CD14-positive monocyte (primary cell): Measurements from ENCODE around the gene SLC12A7. TPM values are rescaled to one million over a fixed set of nuclear protein-coding genes. Genes with fewer than 3 reads are reported as not detected.

Experiments used
- DNase-seq, 3 donors: peaks; one replicate each; pipeline ENCODE4 v3.0.0-alpha.2; 2011 to 2022
- H2AFZ ChIP-seq: 2 replicates; pipeline ENCODE4 v1.6.0; 2012; ENCODE audit warnings: mild to moderate bottlenecking, low read depth, low read length, inconsistent platforms; ENCODE audit not compliant: insufficient read depth, poor library complexity, severe bottlenecking
- H3K27ac ChIP-seq, 2 donors: 1 replicate in 1 of 2; 2 replicates in 1 of 2; pipeline ENCODE4 v1.5.1; 2012 to 2013; ENCODE audit warnings: low read length in 2 of 2, control low read depth in 1 of 2, inconsistent platforms in 1 of 2, low read depth in 1 of 2, mild to moderate bottlenecking in 1 of 2
- H3K27me3 ChIP-seq, 2 donors: one replicate each; pipeline versions ENCODE4 v1.6.0 to v1.6.1; 2011 to 2013; ENCODE audit warnings: low read length in 2 of 2; ENCODE audit not compliant: control insufficient read depth in 2 of 2, insufficient read depth in 2 of 2
- H3K36me3 ChIP-seq, 2 donors: replicated peaks in 1 of 2; 1 replicate in 1 of 2; 2 replicates in 1 of 2; pipeline versions ENCODE4 v1.5.1 to v1.6.1; 2012 to 2013; ENCODE audit warnings: low read length in 2 of 2, control low read depth in 1 of 2, inconsistent platforms in 1 of 2, mild to moderate bottlenecking in 1 of 2; ENCODE audit not compliant: insufficient read depth in 2 of 2, control insufficient read depth in 1 of 2
- H3K4me1 ChIP-seq, 2 donors: 1 replicate in 1 of 2; 2 replicates in 1 of 2; pipeline versions ENCODE4 v1.5.1 to v1.6.1; 2012 to 2013; ENCODE audit warnings: low read length in 2 of 2, control low read depth in 1 of 2, inconsistent platforms in 1 of 2, mild to moderate bottlenecking in 1 of 2, moderate library complexity in 1 of 2; ENCODE audit not compliant: insufficient read depth in 2 of 2, control insufficient read depth in 1 of 2
- H3K4me2 ChIP-seq: replicated peaks from 2 replicates; pipeline ENCODE3; 2012; ENCODE audit warnings: low read length, moderate library complexity, mild to moderate bottlenecking; ENCODE audit not compliant: poor library complexity, severe bottlenecking; ENCODE audit errors: extremely low read depth
- H3K4me3 ChIP-seq, 3 experiments: fragments of 200-600 bp in 1 of 3; sonication (generic) in 1 of 3; replicated peaks in 1 of 3; 1 replicate in 2 of 3; 2 replicates in 1 of 3; pipeline ENCODE4 v1.5.1; 2011 to 2013; ENCODE audit warnings: low read length in 3 of 3, mild to moderate bottlenecking in 3 of 3, control low read depth in 2 of 3, low read depth in 2 of 3, inconsistent platforms in 1 of 3, moderate library complexity in 1 of 3
- H3K79me2 ChIP-seq: 2 replicates; pipeline ENCODE4 v1.6.0; 2012; ENCODE audit warnings: mild to moderate bottlenecking, control low read depth, inconsistent platforms, low read length, moderate library complexity; ENCODE audit not compliant: insufficient read depth
- H3K9ac ChIP-seq: 2 replicates; pipeline ENCODE4 v1.6.0; 2017; ENCODE audit warnings: low read length, mild to moderate bottlenecking; ENCODE audit not compliant: insufficient read depth, poor library complexity, severe bottlenecking
- H3K9me3 ChIP-seq, 2 donors: replicated peaks in 1 of 2; 1 replicate in 1 of 2; 2 replicates in 1 of 2; pipeline versions ENCODE4 v1.5.1 to v1.6.1; 2012 to 2013; ENCODE audit warnings: low read length in 2 of 2, control low read depth in 1 of 2; ENCODE audit not compliant: control insufficient read depth in 1 of 2, insufficient read depth in 1 of 2
- H4K20me1 ChIP-seq: 2 replicates; pipeline ENCODE4 v1.6.0; 2012; ENCODE audit warnings: mild to moderate bottlenecking, low read length, control low read depth, moderate library complexity; ENCODE audit not compliant: insufficient read depth
- H3K27ac Mint-ChIP-seq, 7 donors: one replicate each; pipeline ENCODE4 v1.8.0; 2020; ENCODE audit warnings: mild to moderate bottlenecking in 7 of 7, mixed read lengths in 7 of 7, moderate library complexity in 6 of 7, inconsistent platforms in 2 of 7
- H3K27me3 Mint-ChIP-seq, 3 donors: one replicate each; pipeline ENCODE4 v1.8.0; 2021 to 2022; ENCODE audit warnings: low read depth in 3 of 3, mild to moderate bottlenecking in 3 of 3, mixed read lengths in 3 of 3, moderate library complexity in 3 of 3, inconsistent platforms in 1 of 3
- H3K36me3 Mint-ChIP-seq, 2 donors: one replicate each; pipeline ENCODE4 v1.8.0; 2020; ENCODE audit warnings: mixed read lengths in 2 of 2, inconsistent platforms in 1 of 2, mild to moderate bottlenecking in 1 of 2
- H3K4me1 Mint-ChIP-seq: one replicate; pipeline ENCODE4 v1.8.0; 2020; ENCODE audit warnings: mild to moderate bottlenecking, mixed read lengths
- H3K4me3 Mint-ChIP-seq, 2 donors: one replicate each; pipeline ENCODE4 v1.8.0; 2020; ENCODE audit warnings: mild to moderate bottlenecking in 2 of 2, mixed read lengths in 2 of 2, moderate library complexity in 1 of 2
- H3K9me3 Mint-ChIP-seq, 7 donors: one replicate each; pipeline ENCODE4 v1.8.0; 2020 to 2022; ENCODE audit warnings: mixed read lengths in 7 of 7, mild to moderate bottlenecking in 6 of 7, moderate library complexity in 6 of 7, inconsistent platforms in 2 of 7
- CTCF ChIP-seq: fragments of 200-600 bp; IDR thresholded peaks from one replicate; pipeline ENCODE4 v1.8.0; 2022; ENCODE audit warnings: antibody characterized with exemption, mild to moderate bottlenecking
- WGBS: methylation state at CpG from one replicate; pipeline ENCODE4 v1.1.5; 2013; ENCODE audit warnings: missing lambda C conversion rate; ENCODE audit not compliant: insufficient coverage; 5-methylcytosine and 5-hydroxymethylcytosine counted together
- intact Hi-C, 2 donors: fragments of 100-400 bp; cut with micrococcal nuclease; formaldehyde crosslinking; loops; one replicate each; pipeline versions ENCODE4 v1.15.0 to v1.15.1; 2023
- polyA plus RNA-seq, 3 donors: library from polyadenylated mRNA; depleted of rRNA in 1 of 3; unstranded in 2 of 3; stranded (reverse) in 1 of 3; fragments of 300-500 nt in 2 of 3; fragments of >200 nt in 1 of 3; fragmentation: Illumina TruSeq in 2 of 3; gene quantifications; 1 replicate in 2 of 3; 2 replicates in 1 of 3; pipeline ENCODE4 v1.2.3, GENCODE V29; 2012 to 2021

Gene SLC12A7
- polyA plus RNA-seq, 3 donors = 8.2 to 31.2 (median 12.5) TPM

GRCh38 chr5:1151316-1151715, 39.5 kb upstream of the SLC12A7 start:
- H3K9me3 Mint-ChIP-seq = peaks cover 0 to 5% (median 0%) of the 10 kb centered on the region in 7 donors
- WGBS = 97% methylated on average over 5 of the region's 10 CpGs

GRCh38 chr5:1150866-1151265, 39.0 kb upstream of the SLC12A7 start:
- Histone ChIP-seq H3K79me2 (no peaks in the 10 kb centered on the region), H3K9ac (no peak overlapping the region), H3K9me3 (no peaks in the 10 kb centered on the region), H3K4me1 (no peaks in the 10 kb centered on the region), H3K4me2 (no peak overlapping the region), H3K27ac (no peak overlapping the region), H4K20me1 (no peaks in the 10 kb centered on the region), H2AFZ (no peak overlapping the region), H3K4me3 (no peak overlapping the region), H3K36me3 (no peaks in the 10 kb centered on the region), H3K27me3 (peaks cover 0 to 28% of the 10 kb centered on the region in 2 donors)
- Mint-ChIP-seq H3K9me3 (peaks cover 0 to 5% (median 0%) of the 10 kb centered on the region in 7 donors), H3K27ac (no peak overlapping the region), H3K4me3 (no peak overlapping the region), H3K4me1 (no peaks in the 10 kb centered on the region), H3K27me3 (peaks cover 18 to 34% (median 28%) of the 10 kb centered on the region in 3 donors), H3K36me3 (no peaks in the 10 kb centered on the region)
- no peak for TF ChIP-seq CTCF
- no peak for DNase-seq
- intact Hi-C loops = no loop called here
- 92% methylated on average over 10 of the region's 10 CpGs for WGBS

More at GRCh38 chr5:1151316-1151715, 39.5 kb upstream of the SLC12A7 start:
- H3K4me1 ChIP-seq = no peaks in the 10 kb centered on the region
- H3K4me3 Mint-ChIP-seq = no peak overlapping the region
- no peaks in the 10 kb centered on the region for H3K36me3 Mint-ChIP-seq
- H3K36me3 ChIP-seq = no peaks in the 10 kb centered on the region
- no peaks in the 10 kb centered on the region for H3K4me1 Mint-ChIP-seq
- no peak overlapping the region for H3K4me3 ChIP-seq
- intact Hi-C loops = no loop called here
- H2AFZ ChIP-seq = no peak overlapping the region
- no peak for TF ChIP-seq CTCF
- no peak overlapping the region for H3K9ac ChIP-seq
- peaks cover 2% of the 10 kb centered on the region in 2 donors for H3K9me3 ChIP-seq
- no peak for DNase-seq
- H3K4me2 ChIP-seq = no peak overlapping the region
- no peak overlapping the region for H3K27ac ChIP-seq
- no peaks in the 10 kb centered on the region for H4K20me1 ChIP-seq
- no peak overlapping the region for H3K27ac Mint-ChIP-seq
- H3K27me3 ChIP-seq = peaks cover 0 to 32% of the 10 kb centered on the region in 2 donors
- peaks cover 18 to 38% (median 30%) of the 10 kb centered on the region in 3 donors for H3K27me3 Mint-ChIP-seq
- H3K79me2 ChIP-seq = no peaks in the 10 kb centered on the region
